Omental fat pad (tissue), 4 donors: ENCODE results near the gene VEGFA. TPM values are rescaled to one million over a fixed set of nuclear protein-coding genes. Genes with fewer than 3 reads are reported as not detected.

ENCODE experiments used
- ATAC-seq: fragments of 150-250 bp; one replicate; pipeline ENCODE4 v1.9.1; 2016; ENCODE audit warnings: mild to moderate bottlenecking, moderate library complexity; ENCODE audit not compliant: low FRiP score
- DNase-seq: peaks from one replicate; pipeline ENCODE4 v3.0.0-alpha.2; 2019; ENCODE audit warnings: low spot score
- total RNA-seq, 4 donors: library from RNA; depleted of rRNA; stranded (reverse); fragments of >200 nt; gene quantifications; one replicate each; pipeline ENCODE4 v1.1.0, GENCODE V29; 2016
- TF ChIP-seq, protein P1 (sequence below), 3 donors: fragments of 450-650 bp; IDR thresholded peaks; one replicate each; pipeline ENCODE4 v1.5.1; 2016 to 2017; ENCODE audit warnings: antibody characterized with exemption in 3 of 3, mild to moderate bottlenecking in 3 of 3, moderate library complexity in 2 of 3

VEGFA gene
- total RNA-seq, 4 donors from 2014 or later = 157 to 656 (median 510) TPM

DNA sequence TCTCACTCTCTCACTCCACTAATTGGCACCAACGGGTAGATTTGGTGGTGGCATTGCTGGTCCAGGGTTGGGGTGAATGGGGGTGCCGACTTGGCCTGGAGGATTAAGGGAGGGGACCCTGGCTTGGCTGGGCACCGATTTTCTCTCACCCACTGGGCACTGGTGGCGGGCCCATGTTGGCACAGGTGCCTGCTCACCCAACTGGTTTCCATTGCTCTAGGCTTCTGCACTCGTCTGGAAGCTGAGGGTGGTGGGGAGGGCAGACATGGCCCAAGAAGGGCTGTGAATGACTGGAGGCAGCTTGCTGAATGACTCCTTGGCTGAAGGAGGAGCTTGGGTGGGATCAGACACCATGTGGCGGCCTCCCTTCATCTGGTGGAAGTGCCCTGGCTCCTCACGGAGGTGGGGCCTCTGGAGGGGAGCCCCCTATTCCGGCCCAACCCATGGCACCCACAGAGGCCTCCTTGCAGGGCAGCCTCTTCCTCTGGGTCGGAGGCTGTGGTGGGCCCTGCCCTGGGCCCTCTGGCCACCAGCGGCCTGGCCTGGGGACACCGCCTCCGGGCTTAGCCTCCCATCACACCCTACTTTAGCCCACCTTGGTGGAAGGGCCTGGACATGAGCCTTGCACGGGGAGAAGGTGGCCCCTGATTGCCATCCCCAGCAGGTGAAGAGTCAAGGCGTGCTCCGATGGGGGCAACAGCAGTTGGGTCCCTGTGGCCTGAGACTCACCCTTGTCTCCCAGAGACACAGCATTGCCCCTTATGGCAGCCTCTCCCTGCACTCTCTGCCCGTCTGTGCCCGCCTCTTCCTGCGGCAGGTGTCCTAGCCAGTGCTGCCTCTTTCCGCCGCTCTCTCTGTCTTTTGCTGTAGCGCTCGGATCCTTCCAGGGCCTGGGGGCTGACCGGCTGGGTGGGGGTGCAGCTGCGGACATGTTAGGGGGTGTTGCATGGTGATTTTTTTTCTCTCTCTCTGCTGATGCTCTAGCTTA is 11.2 kb downstream of the VEGFA start:
- TF ChIP-seq, protein P1, sequence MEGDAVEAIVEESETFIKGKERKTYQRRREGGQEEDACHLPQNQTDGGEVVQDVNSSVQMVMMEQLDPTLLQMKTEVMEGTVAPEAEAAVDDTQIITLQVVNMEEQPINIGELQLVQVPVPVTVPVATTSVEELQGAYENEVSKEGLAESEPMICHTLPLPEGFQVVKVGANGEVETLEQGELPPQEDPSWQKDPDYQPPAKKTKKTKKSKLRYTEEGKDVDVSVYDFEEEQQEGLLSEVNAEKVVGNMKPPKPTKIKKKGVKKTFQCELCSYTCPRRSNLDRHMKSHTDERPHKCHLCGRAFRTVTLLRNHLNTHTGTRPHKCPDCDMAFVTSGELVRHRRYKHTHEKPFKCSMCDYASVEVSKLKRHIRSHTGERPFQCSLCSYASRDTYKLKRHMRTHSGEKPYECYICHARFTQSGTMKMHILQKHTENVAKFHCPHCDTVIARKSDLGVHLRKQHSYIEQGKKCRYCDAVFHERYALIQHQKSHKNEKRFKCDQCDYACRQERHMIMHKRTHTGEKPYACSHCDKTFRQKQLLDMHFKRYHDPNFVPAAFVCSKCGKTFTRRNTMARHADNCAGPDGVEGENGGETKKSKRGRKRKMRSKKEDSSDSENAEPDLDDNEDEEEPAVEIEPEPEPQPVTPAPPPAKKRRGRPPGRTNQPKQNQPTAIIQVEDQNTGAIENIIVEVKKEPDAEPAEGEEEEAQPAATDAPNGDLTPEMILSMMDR (IDR thresholded peaks at IDR 0.05) = no peak
- no peak for DNase-seq
- ATAC-seq = no peak

DNA sequence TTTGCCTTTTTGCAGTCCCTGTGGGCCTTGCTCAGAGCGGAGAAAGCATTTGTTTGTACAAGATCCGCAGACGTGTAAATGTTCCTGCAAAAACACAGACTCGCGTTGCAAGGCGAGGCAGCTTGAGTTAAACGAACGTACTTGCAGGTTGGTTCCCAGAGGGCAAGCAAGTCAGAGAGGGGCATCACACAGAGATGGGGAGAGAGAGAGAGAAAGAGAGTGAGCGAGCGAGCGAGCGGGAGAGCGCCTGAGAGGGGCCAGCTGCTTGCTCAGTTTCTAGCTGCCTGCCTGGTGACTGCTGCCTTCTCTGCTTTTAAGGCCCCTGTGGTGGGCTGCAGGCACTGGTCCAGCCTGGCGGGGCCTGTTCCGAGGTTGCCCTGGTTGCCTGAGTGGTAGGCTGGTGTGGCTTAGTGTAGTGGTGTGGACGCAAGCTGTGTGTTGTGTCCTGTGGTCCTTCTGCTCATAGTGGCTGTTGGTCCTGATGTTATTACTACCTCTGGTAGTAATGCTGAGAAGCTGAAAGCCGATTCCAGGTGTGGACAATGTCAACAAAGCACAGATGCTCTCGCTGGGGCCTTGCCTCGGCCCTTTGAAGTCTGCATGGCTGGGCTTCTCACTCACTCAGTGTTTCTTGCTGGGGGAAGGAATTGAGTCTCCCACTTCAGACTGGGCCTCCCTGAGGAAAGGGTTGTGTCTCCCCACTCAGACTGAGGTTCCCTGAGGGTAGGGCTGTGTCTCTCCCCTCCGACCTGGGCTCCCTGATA is 12.1 kb downstream of the VEGFA start:
- ATAC-seq = no peak

DNA sequence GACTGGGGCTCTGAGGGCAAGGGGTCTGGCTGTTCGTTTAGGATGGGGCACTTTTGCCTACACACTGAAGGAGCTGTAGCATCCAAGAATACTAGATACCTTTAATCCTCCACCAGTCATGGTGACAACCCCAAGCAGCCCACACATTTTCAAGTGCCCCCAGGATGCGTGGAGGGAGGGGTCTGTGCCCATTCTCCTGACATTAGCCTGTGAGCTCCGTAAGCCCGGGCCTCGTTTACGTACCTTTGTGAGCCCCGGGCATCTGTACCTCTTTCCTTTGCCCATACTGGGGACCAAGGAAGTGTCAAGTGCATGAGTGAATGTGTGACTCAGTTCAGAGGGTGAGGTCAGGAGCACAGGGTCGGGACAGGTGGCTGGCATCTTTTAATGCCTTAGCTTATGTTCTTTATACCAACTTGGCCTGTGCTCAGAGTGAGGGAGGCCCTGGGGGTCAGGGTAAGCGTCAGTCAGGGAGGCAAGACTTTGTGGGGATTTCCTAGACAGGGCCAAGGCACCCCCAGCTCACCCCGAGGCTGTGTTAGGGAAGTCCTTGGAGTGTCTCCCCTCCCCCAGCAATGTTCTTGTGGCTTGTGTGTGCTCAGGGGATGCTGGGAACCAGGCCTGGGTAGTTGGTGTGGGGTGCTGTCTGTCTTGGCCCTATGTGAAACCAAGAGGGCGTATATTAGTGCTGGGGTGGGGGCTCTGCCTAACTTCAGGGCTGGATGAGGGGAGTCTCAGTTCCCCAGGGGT is 12.9 kb downstream of the VEGFA start:
- TF ChIP-seq, protein P1 (IDR thresholded peaks at IDR 0.05) = no peak
- ATAC-seq (no peak), DNase-seq (no peak)

More for the DNA sequence above, 12.1 kb downstream of the VEGFA start:
- no peak for DNase-seq
- TF ChIP-seq, protein P1 (IDR thresholded peaks at IDR 0.05) = no peak

DNA sequence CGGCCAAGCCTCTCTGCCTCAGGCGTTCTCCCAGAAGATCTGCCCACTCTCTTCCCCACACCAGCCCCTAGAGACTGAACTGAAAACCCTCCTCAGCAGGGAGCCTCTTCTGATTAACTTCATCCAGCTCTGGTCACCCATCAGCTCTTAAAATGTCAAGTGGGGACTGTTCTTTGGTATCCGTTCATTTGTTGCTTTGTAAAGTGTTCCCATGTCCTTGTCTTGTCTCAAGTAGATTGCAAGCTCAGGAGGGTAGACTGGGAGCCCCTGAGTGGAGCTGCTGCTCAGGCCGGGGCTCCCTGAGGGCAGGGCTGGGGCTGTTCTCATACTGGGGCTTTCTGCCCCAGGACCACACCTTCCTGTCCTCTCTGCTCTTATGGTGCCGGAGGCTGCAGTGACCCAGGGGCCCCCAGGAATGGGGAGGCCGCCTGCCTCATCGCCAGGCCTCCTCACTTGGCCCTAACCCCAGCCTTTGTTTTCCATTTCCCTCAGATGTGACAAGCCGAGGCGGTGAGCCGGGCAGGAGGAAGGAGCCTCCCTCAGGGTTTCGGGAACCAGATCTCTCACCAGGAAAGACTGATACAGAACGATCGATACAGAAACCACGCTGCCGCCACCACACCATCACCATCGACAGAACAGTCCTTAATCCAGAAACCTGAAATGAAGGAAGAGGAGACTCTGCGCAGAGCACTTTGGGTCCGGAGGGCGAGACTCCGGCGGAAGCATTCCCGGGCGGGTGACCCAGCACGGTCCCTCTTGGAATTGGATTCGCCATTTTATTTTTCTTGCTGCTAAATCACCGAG is 14.2 kb downstream of the VEGFA start:
- TF ChIP-seq, protein P1 (IDR thresholded peaks at IDR 0.05) = no peak
- no peak for DNase-seq
- ATAC-seq = no peak

DNA sequence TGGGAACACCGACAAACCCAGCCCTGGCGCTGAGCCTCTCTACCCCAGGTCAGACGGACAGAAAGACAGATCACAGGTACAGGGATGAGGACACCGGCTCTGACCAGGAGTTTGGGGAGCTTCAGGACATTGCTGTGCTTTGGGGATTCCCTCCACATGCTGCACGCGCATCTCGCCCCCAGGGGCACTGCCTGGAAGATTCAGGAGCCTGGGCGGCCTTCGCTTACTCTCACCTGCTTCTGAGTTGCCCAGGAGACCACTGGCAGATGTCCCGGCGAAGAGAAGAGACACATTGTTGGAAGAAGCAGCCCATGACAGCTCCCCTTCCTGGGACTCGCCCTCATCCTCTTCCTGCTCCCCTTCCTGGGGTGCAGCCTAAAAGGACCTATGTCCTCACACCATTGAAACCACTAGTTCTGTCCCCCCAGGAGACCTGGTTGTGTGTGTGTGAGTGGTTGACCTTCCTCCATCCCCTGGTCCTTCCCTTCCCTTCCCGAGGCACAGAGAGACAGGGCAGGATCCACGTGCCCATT is 15.3 kb downstream of the VEGFA start:
- TF ChIP-seq, protein P1 (IDR thresholded peaks at IDR 0.05) = no peak
- ATAC-seq (no peak), DNase-seq (no peak)

DNA sequence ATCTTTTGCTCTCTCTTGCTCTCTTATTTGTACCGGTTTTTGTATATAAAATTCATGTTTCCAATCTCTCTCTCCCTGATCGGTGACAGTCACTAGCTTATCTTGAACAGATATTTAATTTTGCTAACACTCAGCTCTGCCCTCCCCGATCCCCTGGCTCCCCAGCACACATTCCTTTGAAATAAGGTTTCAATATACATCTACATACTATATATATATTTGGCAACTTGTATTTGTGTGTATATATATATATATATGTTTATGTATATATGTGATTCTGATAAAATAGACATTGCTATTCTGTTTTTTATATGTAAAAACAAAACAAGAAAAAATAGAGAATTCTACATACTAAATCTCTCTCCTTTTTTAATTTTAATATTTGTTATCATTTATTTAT is 15.9 kb downstream of the VEGFA start:
- DNase-seq = no peak

More for the DNA sequence above, 15.9 kb downstream of the VEGFA start:
- TF ChIP-seq, protein P1 (IDR thresholded peaks at IDR 0.05) = no peak
- ATAC-seq = no peak
